ENCODE data around the gene MOCS3. TPM values are rescaled to one million over a fixed set of nuclear protein-coding genes. Genes with fewer than 3 reads are reported as not detected.

Gene MOCS3
- total RNA-seq, 1 donor from 2014 or later = 7.4 TPM

GRCh38 chr20:50980071-50980681 lies 21.6 kb downstream of the MOCS3 start:
- Mint-ChIP-seq H3K4me1 (ENCODE audit: unreplicated experiment) (peaks cover 12% of the 10 kb centered on the region), H3K9me3 (no peaks in the 10 kb centered on the region), H3K36me3 (no peaks in the 10 kb centered on the region), H3K27me3 (peaks cover 33% of the 10 kb centered on the region), H3K4me3 (no peak overlapping the region), H3K27ac (peak overlapping the region; percentile 85)
- no peak for DNase-seq (ENCODE audit: extremely low spot score, unreplicated experiment)
- TF ChIP-seq, protein P1, sequence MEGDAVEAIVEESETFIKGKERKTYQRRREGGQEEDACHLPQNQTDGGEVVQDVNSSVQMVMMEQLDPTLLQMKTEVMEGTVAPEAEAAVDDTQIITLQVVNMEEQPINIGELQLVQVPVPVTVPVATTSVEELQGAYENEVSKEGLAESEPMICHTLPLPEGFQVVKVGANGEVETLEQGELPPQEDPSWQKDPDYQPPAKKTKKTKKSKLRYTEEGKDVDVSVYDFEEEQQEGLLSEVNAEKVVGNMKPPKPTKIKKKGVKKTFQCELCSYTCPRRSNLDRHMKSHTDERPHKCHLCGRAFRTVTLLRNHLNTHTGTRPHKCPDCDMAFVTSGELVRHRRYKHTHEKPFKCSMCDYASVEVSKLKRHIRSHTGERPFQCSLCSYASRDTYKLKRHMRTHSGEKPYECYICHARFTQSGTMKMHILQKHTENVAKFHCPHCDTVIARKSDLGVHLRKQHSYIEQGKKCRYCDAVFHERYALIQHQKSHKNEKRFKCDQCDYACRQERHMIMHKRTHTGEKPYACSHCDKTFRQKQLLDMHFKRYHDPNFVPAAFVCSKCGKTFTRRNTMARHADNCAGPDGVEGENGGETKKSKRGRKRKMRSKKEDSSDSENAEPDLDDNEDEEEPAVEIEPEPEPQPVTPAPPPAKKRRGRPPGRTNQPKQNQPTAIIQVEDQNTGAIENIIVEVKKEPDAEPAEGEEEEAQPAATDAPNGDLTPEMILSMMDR (conservative IDR thresholded peaks at IDR 0.05) = no peak

GRCh38 chr20:50980851-50981713 lies 22.5 kb downstream of the MOCS3 start:
- H3K36me3 Mint-ChIP-seq = no peaks in the 10 kb centered on the region
- peaks cover 12% of the 10 kb centered on the region for H3K4me1 Mint-ChIP-seq (ENCODE audit: unreplicated experiment)
- DNase-seq (ENCODE audit: extremely low spot score, unreplicated experiment) = no peak
- no peak overlapping the region for H3K4me3 Mint-ChIP-seq
- H3K27ac Mint-ChIP-seq = peak overlapping the region; percentile 85
- H3K9me3 Mint-ChIP-seq = no peaks in the 10 kb centered on the region
- TF ChIP-seq, protein P1 (conservative IDR thresholded peaks at IDR 0.05) = peak; percentile 96
- peaks cover 29% of the 10 kb centered on the region for H3K27me3 Mint-ChIP-seq

GRCh38 chr20:50981714-50982048 lies 23.1 kb downstream of the MOCS3 start:
- Mint-ChIP-seq H3K9me3 (no peaks in the 10 kb centered on the region), H3K27ac (peak overlapping the region; percentile 85), H3K4me3 (no peak overlapping the region), H3K4me1 (ENCODE audit: unreplicated experiment) (peaks cover 12% of the 10 kb centered on the region), H3K27me3 (peaks cover 29% of the 10 kb centered on the region), H3K36me3 (no peaks in the 10 kb centered on the region)
- TF ChIP-seq, protein P1 (conservative IDR thresholded peaks at IDR 0.05) = peak; percentile 39
- no peak for DNase-seq (ENCODE audit: extremely low spot score, unreplicated experiment)

- Mint-ChIP-seq H3K27me3 (peaks cover 25% of the 10 kb centered on the region), H3K27ac (peak overlapping the region; percentile 85), H3K4me3 (no peak overlapping the region), H3K4me1 (ENCODE audit: unreplicated experiment) (peaks cover 12% of the 10 kb centered on the region), H3K9me3 (no peaks in the 10 kb centered on the region), H3K36me3 (no peaks in the 10 kb centered on the region)
- TF ChIP-seq, protein P1 (conservative IDR thresholded peaks at IDR 0.05) = no peak
- DNase-seq (ENCODE audit: extremely low spot score, unreplicated experiment) = no peak
Measured at GRCh38 chr20:50982363-50982762, 23.7 kb downstream of the MOCS3 start.

GRCh38 chr20:50983321-50983720 lies 24.7 kb downstream of the MOCS3 start:
- peaks cover 15% of the 10 kb centered on the region for H3K4me1 Mint-ChIP-seq (ENCODE audit: unreplicated experiment)
- TF ChIP-seq, protein P1 (conservative IDR thresholded peaks at IDR 0.05) = no peak
- peaks cover 18% of the 10 kb centered on the region for H3K27me3 Mint-ChIP-seq
- peak overlapping the region; percentile 0 for H3K27ac Mint-ChIP-seq
- no peaks in the 10 kb centered on the region for H3K9me3 Mint-ChIP-seq
- no peaks in the 10 kb centered on the region for H3K36me3 Mint-ChIP-seq
- no peak overlapping the region for H3K4me3 Mint-ChIP-seq
- no peak for DNase-seq (ENCODE audit: extremely low spot score, unreplicated experiment)
